OCI-LY3 (cell line): ENCODE data around the gene GNA12.

Experiments used
- CTCF ChIP-seq: fragments of 200-600, 300-600 bp; sonication (generic); IDR thresholded peaks from 2 replicates; pipeline ENCODE4 v1.5.1; 2014; ENCODE audit warnings: antibody characterized with exemption, low read length, low read depth
- EZH2phosphoT487 ChIP-seq: fragments of 200-600 bp; shearing (Covaris generic); IDR thresholded peaks from 2 replicates; pipeline ENCODE4 v1.6.1; 2018; ENCODE audit warnings: antibody characterized with exemption, mixed run types, low read depth

- TF ChIP-seq CTCF (no peak), EZH2phosphoT487 (no peak)
These were observed 9.2 kb downstream of the GNA12 start for GRCh38 chr7:2834748-2835441.
